Panc1 (cell line): ENCODE data around the gene DSCAML1. TPM values are rescaled to one million over a fixed set of nuclear protein-coding genes. Genes with fewer than 3 reads are reported as not detected.

Source experiments
- ATAC-seq: fragments of 200-7000 bp; cut with Tn5 transposase; 2 replicates; pipeline ENCODE4 v1.9.1; 2020; ENCODE audit warnings: mild to moderate bottlenecking, moderate library complexity
- BruUV-seq: library from RNA; stranded (reverse); fragments of 400-500 nt; replicated peaks from 2 replicates; lab custom pipeline; 2021; lab: Mats Ljungman, UMichigan
- CTCF ChIA-PET: fragments of 300-600 bp; sonication (Branson Sonifier 250); formaldehyde crosslinking; loops from one replicate; lab custom pipeline; 2022; ENCODE audit warnings: antibody characterized with exemption; lab: Charles Lee
- POLR2A ChIA-PET: fragments of 300-600 bp; sonication (Branson Sonifier 250); formaldehyde crosslinking; loops from one replicate; lab custom pipeline; 2022; ENCODE audit warnings: antibody characterized with exemption; lab: Charles Lee
- DNase-seq: peaks from one replicate; pipeline ENCODE4 v3.0.0-alpha.2; 2010; ENCODE audit warnings: low read depth, low spot score
- H3K27ac ChIP-seq: 2 replicates; pipeline ENCODE4 v1.5.1; 2011; ENCODE audit warnings: mild to moderate bottlenecking, low read length, inconsistent platforms
- H3K27me3 ChIP-seq: fragments of 200-500 bp; sonication (Bioruptor generic); 2 replicates; pipeline ENCODE4 v1.6.0; 2014; ENCODE audit warnings: low read length, inconsistent platforms; ENCODE audit not compliant: control insufficient read depth, insufficient read depth
- H3K36me3 ChIP-seq: fragments of 200-500 bp; sonication (Bioruptor generic); 2 replicates; pipeline ENCODE4 v1.5.1; 2014; ENCODE audit warnings: inconsistent platforms, mild to moderate bottlenecking, low read length, moderate library complexity; ENCODE audit not compliant: control insufficient read depth, insufficient read depth
- H3K4me1 ChIP-seq: 2 replicates; pipeline ENCODE4 v1.5.1; 2011; ENCODE audit warnings: inconsistent platforms, mild to moderate bottlenecking, low read length, moderate library complexity; ENCODE audit not compliant: control insufficient read depth, insufficient read depth
- H3K4me3 ChIP-seq, 2 experiments: 2 replicates each; pipeline ENCODE4 v1.5.1; 2011 to 2012; ENCODE audit warnings: low read depth in 2 of 2, low read length in 2 of 2, mild to moderate bottlenecking in 2 of 2, inconsistent platforms in 1 of 2, moderate library complexity in 1 of 2
- H3K9me3 ChIP-seq: fragments of 200-500 bp; sonication (Bioruptor generic); 2 replicates; pipeline ENCODE4 v1.5.1; 2014; ENCODE audit warnings: low read depth, mild to moderate bottlenecking, inconsistent platforms, low read length, moderate library complexity; ENCODE audit not compliant: control insufficient read depth, insufficient read depth
- CTCF ChIP-seq: fragments of 450-650 bp; IDR thresholded peaks from 2 replicates; pipeline ENCODE4 v1.5.1; 2017; ENCODE audit warnings: mild to moderate bottlenecking
- POLR2AphosphoS5 ChIP-seq: IDR thresholded peaks from 2 replicates; pipeline ENCODE4 v1.6.1; 2012; ENCODE audit warnings: mild to moderate bottlenecking, low read depth, low read length, moderate library complexity
- REST ChIP-seq, 2 experiments: IDR thresholded peaks; 2 replicates each; pipeline ENCODE4 v1.6.1; 2011 to 2012; ENCODE audit warnings: low read depth in 2 of 2, control low read depth in 1 of 2, low read length in 1 of 2, mild to moderate bottlenecking in 1 of 2, moderate library complexity in 1 of 2; ENCODE audit not compliant: insufficient read depth in 1 of 2
- SIN3A ChIP-seq: IDR thresholded peaks from 2 replicates; pipeline ENCODE4 v1.6.1; 2012; ENCODE audit warnings: low read depth, mild to moderate bottlenecking, low read length, moderate library complexity, borderline replicate concordance; ENCODE audit not compliant: insufficient read depth
- TCF7L2 ChIP-seq: IDR thresholded peaks from 2 replicates; pipeline ENCODE4 v1.6.1; 2011; ENCODE audit warnings: mild to moderate bottlenecking, low read depth, low read length, inconsistent platforms
- in situ Hi-C: cut with HindIII; loops from 2 replicates; pipeline ENCODE4 v1.10.0; 2016; ENCODE audit warnings: low sequenced_read_pairs, low pct_unique_long_range_greater_than_20kb
- intact Hi-C: fragments of 100-400 bp; cut with micrococcal nuclease; formaldehyde crosslinking; loops from one replicate; pipeline ENCODE4 v1.10.0; 2022; ENCODE audit not compliant: unreplicated experiment
- total RNA-seq: library from RNA; stranded (reverse); gene quantifications from one replicate; pipeline ENCODE4 v1.2.1, GENCODE V29; 2021; ENCODE audit not compliant: unreplicated experiment

Gene DSCAML1
- total RNA-seq, 1 experiment from 2014 or later, result 1.6 TPM

- ChIA-PET POLR2A (no interaction called here), CTCF (no interaction called here)
- no peak overlapping the region for H3K27ac ChIP-seq
- H3K4me3 ChIP-seq, result no peak overlapping the region
- no peaks in the 10 kb centered on the region for H3K4me1 ChIP-seq
- no TSS peak for BruUV-seq
- no peaks in the 10 kb centered on the region for H3K36me3 ChIP-seq
- TF ChIP-seq REST (IDR thresholded peaks at IDR 0.05; ENCODE audit: insufficient read depth in 1 of 2, low read depth in 2 of 2, low read length in 1 of 2) (no peak), POLR2AphosphoS5 (no peak), CTCF (no peak), SIN3A (no peak), TCF7L2 (no peak)
- intact Hi-C loops, result no loop called here
- no peak for DNase-seq
- H3K9me3 ChIP-seq, result no peaks in the 10 kb centered on the region
- H3K27me3 ChIP-seq, result no peaks in the 10 kb centered on the region; the same call in 1 of the 2 replicates
- in situ Hi-C loops, result no loop called here
- ATAC-seq, result no peak
Observed at GRCh38 chr11:117748771-117749540, 48.1 kb downstream of the DSCAML1 start.

GRCh38 chr11:117747892-117748291 lies 49.1 kb downstream of the DSCAML1 start:
- TF ChIP-seq REST (IDR thresholded peaks at IDR 0.05; ENCODE audit: insufficient read depth in 1 of 2, low read depth in 2 of 2, low read length in 1 of 2), result no peak
- no peak for TF ChIP-seq CTCF
- TF ChIP-seq POLR2AphosphoS5, result no peak
- no peak for TF ChIP-seq SIN3A
- TF ChIP-seq TCF7L2, result no peak
- ATAC-seq (no peak), DNase-seq (no peak)
- no peaks in the 10 kb centered on the region for H3K27me3 ChIP-seq
- no peaks in the 10 kb centered on the region for H3K9me3 ChIP-seq
- no TSS peak for BruUV-seq
- in situ Hi-C loops, result no loop called here
- ChIA-PET CTCF (no interaction called here), POLR2A (no interaction called here)
- intact Hi-C loops, result no loop called here
- no peaks in the 10 kb centered on the region for H3K36me3 ChIP-seq
- no peak overlapping the region for H3K4me3 ChIP-seq
- H3K4me1 ChIP-seq, result no peaks in the 10 kb centered on the region
- H3K27ac ChIP-seq, result no peak overlapping the region
